Measurements from ENCODE around the gene FER1L5.

The FER1L5 gene

GRCh38 chr2:96642564-96643360 lies at the start of gene FER1L5:
FER1L5 (plus strand) TSS chr2:96642764; CDS start chr2:96642837, 73 bp downstream.
- H3K27ac ChIP-seq = no peak within 1 kb of the TSS
- DNase-seq (ENCODE audit: low read depth, low spot score) = no peak

- DNase-seq (ENCODE audit: low read depth, low spot score) = no peak
- no peak overlapping the region for H3K27ac ChIP-seq
Observed at GRCh38 chr2:96594282-96594681, 48.3 kb upstream of the FER1L5 start.

- DNase-seq (ENCODE audit: low read depth, low spot score) = no peak
- no peak overlapping the region for H3K27ac ChIP-seq
Observed at GRCh38 chr2:96594691-96595152, 47.8 kb upstream of the FER1L5 start.

DNA sequence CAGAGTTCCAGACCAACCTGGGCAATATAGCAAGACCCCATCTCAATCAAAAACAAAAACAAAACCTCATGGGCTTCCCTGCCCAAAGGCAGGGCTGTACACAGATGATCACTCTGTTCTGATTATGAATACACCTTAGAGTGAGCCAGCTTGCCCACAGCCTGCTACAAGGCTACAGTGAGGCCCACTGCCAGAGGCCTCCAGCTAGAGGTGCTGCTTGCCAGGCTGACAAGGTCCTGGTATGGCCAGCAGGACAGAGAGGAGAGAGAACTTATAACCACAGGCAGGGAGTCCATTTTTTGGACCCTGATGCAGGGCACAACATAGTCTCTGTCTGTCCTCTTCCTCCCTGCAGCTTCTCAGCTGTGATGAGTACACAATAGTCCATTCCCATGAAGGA lies 46.0 kb upstream of the FER1L5 start:
- H3K27ac ChIP-seq = no peak overlapping the region
- no peak for DNase-seq (ENCODE audit: low read depth, low spot score)

- no peak overlapping the region for H3K27ac ChIP-seq
- no peak for DNase-seq (ENCODE audit: low read depth, low spot score)
Observed at GRCh38 chr2:96599941-96600340, 42.6 kb upstream of the FER1L5 start.

GRCh38 chr2:96601382-96602292 lies 40.9 kb upstream of the FER1L5 start:
- H3K27ac ChIP-seq = no peak overlapping the region
- no peak for DNase-seq (ENCODE audit: low read depth, low spot score)

GRCh38 chr2:96602330-96602823 lies 40.2 kb upstream of the FER1L5 start:
- H3K27ac ChIP-seq = no peak overlapping the region
- DNase-seq (ENCODE audit: low read depth, low spot score) = no peak

DNA sequence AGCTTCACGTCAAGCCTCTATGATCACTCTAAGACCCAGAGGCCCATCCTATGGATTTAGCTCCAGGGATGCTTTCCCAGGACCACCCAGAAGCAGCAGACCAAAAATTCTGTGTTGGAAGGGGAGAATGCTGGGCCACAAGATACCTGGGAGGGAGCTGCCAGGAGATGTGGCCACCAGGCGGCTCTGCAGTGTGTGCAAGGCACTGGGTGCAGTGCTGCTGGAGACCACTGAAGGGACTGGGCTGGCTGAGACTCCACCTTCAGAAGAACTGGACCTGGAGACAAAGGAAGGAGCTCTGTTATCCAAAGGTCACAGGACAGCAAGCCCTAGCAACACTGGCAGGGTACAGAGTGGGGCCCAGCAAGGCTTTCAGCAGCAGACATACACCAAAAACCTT lies 38.5 kb upstream of the FER1L5 start:
- DNase-seq (ENCODE audit: low read depth, low spot score) = no peak
- H3K27ac ChIP-seq = no peak overlapping the region

GRCh38 chr2:96608469-96609455 lies 33.8 kb upstream of the FER1L5 start:
- no peak overlapping the region for H3K27ac ChIP-seq
- DNase-seq (ENCODE audit: low read depth, low spot score) = no peak

DNA sequence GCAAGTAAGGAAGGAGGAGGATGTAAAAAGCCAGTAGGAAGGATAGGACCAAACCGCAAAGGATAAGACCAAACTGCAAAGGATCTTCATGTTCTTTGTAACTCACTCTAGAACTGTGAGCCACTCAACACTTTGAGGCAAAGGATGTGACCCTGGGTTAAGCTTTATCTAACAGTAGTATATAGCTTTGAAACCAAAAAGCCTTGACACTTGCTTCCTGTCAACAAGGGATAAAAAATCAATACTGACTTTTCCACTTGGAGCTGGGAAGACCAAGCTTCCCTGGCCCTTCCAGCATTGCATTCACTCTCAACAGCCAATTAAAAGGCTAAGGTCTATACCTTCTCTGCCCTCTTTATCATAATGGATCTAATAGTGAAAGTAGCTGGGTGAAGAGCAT lies 26.4 kb upstream of the FER1L5 start:
- no peak overlapping the region for H3K27ac ChIP-seq
- DNase-seq (ENCODE audit: low read depth, low spot score) = no peak

DNA sequence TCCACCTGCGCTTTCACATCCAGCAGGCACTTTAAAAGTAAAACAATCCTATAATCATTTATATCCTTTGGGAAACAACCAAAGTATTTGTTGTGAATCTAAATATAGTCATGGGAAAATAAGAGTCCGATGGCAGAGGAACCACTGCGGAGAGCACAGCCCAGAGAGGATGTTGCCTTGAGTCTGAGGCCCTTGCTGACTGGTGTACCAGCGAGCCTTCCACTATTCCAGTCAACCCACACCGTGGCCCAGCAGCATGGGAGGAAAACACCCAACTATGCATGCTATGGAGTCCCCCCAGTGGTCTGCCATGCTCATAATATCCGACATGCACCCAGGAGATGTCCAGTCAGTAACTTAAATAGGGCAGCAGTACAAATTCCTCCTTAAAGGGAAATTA lies 26.0 kb upstream of the FER1L5 start:
- DNase-seq (ENCODE audit: low read depth, low spot score) = no peak
- no peak overlapping the region for H3K27ac ChIP-seq

GRCh38 chr2:96617012-96617411 lies 25.6 kb upstream of the FER1L5 start:
- DNase-seq (ENCODE audit: low read depth, low spot score) = no peak
- H3K27ac ChIP-seq = peak overlapping the region; percentile 6

- no peak overlapping the region for H3K27ac ChIP-seq
- DNase-seq (ENCODE audit: low read depth, low spot score) = no peak
Observed at GRCh38 chr2:96618596-96619283, 23.8 kb upstream of the FER1L5 start.

DNA sequence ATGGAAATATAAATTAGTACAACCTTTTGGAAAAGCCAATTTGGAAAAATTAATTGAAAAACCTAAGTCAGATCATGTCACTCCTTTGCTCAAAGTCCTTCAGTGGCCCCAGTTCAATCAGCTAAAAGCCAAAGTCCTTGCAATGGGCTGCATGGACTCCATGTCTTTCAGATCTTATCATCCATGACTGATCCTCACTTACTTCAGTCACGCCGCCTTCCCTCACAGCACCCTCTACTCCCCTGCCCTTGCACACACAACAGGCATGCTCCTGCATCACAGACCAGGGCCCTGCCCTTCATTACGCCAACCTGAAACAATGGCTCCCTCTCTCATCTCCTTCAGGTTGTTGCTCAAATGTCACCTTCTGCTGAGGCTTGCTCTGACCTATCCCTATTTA lies 20.0 kb upstream of the FER1L5 start:
- DNase-seq (ENCODE audit: low read depth, low spot score) = no peak
- H3K27ac ChIP-seq = no peak overlapping the region

DNA sequence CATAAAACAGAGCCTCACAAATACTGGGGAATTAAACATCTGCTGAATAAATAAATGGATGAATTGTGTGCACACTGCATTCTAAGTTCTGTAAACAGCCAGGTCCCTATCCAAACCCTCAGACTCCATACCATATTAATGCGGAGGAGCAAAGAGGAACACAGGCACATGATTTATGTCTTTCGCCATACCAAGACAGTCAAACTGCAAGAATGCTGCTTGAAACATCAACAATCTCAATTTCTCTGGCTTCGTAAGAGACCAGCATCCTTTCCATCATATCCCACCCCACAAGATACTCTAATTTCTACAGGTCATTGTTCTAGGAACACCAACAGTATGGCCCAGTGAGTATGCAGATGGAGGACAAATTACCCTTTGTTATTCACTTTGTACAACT lies 19.4 kb upstream of the FER1L5 start:
- DNase-seq (ENCODE audit: low read depth, low spot score) = no peak
- no peak overlapping the region for H3K27ac ChIP-seq

- DNase-seq (ENCODE audit: low read depth, low spot score) = no peak
- H3K27ac ChIP-seq = peak overlapping the region; percentile 13
Observed at GRCh38 chr2:96625571-96626552, 16.7 kb upstream of the FER1L5 start.

DNA sequence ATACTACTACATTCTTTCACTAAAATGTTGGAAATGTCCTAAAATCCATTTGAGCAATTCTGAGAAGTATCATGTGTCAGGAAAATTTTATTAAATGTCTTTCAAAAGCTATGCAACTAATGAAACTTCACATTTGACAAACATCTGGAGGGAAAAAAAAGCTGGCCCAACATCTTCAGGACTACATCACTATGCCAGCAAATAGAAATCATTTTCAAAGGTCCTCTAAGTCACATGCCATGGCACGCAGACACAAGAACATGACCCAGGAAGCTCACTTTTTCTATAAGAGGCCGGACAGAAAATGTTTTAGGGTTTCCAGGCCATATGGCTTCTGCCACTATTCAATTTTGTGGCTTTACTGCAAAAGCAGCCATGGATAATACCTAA lies 16.0 kb upstream of the FER1L5 start:
- DNase-seq (ENCODE audit: low read depth, low spot score) = no peak
- H3K27ac ChIP-seq = peak overlapping the region; percentile 13

DNA sequence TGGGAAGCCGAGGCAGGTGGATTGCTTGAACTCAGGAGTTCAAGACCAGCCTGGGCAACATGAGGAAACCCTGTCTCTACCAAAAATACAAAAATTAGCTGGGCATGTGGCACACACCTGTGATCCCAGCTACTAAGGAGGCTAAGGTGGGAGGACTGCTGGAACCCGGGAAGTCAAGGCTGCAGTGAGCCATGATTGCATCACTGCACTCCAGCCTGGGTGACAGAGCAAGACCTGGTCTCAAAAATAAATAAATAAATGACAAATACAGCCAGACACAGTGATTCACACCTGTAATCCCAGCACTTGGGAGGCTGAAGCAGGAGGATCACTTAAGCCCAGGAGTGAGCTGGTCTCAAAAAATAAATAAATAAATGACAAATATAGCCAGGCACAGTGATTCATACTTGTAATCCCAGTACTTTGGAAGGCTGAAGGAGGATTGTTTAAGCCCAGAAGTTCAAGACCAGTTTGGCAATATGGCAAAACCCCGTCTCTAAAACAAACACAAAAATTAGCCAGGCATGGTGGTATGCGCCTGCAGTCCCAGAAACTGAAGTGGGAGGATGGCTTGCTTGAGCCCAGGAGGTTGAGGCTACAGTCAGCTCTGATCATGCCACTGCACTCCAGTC lies 10.6 kb upstream of the FER1L5 start:
- H3K27ac ChIP-seq = peak overlapping the region; percentile 18
- DNase-seq (ENCODE audit: low read depth, low spot score) = no peak
